Fibroblast of skin of left quadriceps (primary cell): ENCODE results near the gene STK38.
"Not testable (repeated sequence)": the region's sequence is repeated elsewhere in the genome, so short reads cannot be mapped to it uniquely, and the experiment has no call there.

Experiments
- DNase-seq, 2 experiments: peaks; one replicate each; pipeline ENCODE4 v3.0.0-alpha.2; 2013; ENCODE audit warnings: low read depth in 2 of 2

Gene STK38

DNA sequence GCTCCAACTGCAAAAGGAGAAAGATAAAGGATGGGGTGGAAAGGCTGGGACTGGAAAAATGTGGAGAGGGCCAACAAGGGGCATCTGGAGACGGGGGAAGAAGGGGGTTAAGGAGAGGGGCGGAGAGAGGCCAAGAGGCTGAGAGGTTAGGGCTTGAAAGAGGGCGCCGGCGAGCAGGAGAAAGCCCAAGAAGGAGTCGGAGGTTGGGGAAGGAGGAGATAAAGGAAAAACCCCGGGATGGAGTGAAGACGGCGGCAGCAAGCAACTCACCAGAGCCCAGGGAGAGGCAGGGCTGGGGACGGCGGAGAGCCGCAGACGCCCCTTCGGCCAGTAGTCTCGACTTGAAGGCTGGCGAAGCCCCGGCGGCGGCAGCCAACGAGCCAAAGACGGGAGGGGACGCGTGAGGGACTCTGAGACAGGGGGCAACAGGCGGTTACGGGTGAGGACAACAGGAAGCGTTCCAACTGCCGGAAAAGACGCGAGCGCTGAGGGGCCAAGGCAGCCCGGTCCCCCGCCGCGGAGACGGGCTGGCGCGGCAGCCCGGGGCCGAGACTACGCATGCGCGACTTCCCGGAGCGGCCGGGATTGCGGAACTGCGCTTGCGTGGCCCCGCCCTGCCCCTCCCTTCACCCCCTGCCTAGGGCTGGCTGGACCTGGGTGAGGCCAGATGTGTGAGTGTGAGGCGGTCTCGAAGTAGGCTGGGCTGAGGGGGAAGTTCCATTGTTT lies at the start of gene STK38:
Gene STK38 (minus strand): TSS at position 560 of the 726 bp plus-strand sequence. CDS start 7,277 bp downstream, outside the sequence.
- DNase-seq, result peak; percentile 75 to 76

DNA sequence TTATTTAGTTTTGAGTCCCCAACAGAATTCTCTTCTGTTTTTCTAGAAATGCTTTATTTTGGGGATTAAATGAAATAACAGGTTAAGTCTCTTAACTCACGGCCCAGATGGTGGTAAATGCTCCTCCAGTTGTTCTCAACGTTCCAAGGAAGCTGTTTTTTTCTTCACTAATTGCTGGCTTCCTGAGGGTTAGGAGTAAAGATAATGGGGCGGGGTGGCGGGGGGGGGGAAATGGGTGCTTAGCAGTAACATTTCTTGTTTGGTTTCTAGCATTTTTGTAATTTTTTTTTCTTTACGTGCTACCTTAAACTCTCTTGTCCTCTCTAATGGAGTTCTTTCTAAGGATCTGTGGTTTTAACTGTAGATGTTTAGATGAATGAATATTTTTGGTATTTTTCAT lies 49.1 kb upstream of the STK38 start:
- no peak for DNase-seq

DNA sequence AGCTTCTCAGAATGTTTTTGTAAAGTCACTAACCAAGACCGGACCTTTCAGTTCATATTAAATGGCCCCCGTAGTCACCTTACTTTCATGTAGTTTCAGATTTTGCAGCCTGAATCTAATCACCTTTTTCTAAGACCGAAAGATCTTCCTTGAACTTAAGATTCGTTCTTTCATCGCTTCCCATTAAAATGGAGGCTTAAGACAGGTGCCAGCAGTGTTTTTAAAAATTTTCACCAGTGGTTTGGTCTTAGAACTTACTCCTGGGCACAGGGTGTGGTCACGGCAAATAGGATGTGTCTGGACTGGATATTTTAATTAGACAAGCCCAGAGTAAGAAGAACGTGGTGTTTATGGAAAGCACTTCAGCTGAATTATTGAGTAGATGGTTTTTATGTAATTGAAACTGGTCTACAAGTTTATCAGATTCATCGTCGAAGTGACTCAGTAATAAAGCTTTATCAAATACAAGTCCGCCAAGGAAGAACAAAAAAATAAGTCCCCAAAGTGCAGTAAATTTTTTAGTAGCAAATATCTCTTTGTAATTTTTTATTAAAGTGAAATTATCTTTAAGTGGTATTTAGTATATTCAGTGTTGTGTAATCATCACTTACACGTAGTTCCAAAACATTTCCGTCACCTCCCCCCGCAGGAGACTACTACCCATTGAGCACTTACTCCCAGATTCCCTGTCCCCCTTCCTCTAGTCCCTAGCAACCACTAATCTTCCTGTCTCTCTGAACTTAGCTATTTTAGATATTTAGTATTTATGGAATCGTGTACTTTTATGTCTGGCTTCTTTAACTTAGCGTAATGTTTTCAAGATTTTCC lies 47.8 kb upstream of the STK38 start:
- no peak for DNase-seq

DNA sequence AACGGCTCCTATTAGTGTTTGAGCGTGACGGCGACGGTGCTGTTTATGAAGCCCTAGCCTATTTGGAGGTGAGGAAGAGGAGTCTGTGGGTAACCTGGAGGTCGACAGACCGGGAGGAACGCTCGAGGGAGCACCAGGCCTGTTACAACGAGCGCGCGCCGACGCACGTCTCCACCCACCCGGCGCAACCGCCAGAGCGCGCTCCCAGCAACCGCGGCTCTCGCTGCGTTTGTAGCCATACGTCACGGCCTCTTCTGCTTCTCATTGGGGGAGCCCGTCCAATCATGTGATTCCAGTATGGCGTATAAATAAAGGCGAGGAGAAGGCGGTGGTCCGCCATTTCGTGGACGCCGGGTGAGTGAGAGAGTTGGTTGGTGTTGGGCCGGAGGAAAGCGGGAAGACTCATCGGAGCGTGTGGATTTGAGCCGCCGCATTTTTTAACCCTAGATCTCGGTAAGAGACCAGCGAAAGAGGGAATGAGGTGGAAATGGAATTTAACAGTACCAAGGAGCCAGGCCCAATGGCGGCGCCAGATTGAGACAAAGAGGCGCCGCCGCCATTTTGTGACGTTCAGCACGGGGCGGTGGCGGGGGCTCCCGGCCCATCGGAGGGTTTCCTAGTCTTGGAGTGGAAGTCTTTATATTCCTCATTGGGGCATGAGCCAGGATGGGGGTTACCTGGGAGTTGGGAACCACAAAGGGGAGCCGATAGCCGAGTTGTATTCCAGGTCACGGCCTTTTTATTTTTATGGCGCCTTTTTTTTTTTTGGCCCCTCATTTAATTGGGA lies 46.9 kb upstream of the STK38 start, which contains the start of gene SRSF3:
Gene SRSF3 (plus strand): TSS at position 334 of the 787 bp plus-strand sequence. CDS start 2,401 bp downstream, outside the sequence.
- DNase-seq, result peak; percentile 95

GRCh38 chr6:36593569-36594028 lies 46.3 kb upstream of the STK38 start:
- DNase-seq, result no peak

- no peak for DNase-seq
Measured at GRCh38 chr6:36592221-36592655, 45.0 kb upstream of the STK38 start.

DNA sequence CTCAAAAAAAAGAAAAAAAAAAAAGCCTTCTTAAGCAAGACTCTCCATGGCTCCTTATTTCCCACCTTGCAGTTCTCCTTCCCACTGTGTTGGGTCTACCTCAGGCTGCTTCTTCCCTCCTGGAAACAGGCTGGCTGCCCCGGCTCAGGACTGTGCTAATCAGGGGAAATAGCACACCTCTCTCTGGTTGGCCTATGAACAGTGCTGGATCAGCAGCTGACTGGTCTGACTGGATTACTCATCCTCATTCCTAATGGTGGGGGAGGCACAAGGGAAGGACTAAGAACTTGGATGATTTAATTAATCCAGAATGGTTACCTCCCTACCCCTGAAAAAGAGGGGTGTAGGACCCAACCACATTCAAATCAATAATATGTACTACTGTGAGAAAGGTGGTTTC lies 43.0 kb upstream of the STK38 start:
- DNase-seq, result peak; percentile 52 to 53

- DNase-seq, result not testable (repeated sequence)
Measured at GRCh38 chr6:36589025-36589400, 41.7 kb upstream of the STK38 start.

DNA sequence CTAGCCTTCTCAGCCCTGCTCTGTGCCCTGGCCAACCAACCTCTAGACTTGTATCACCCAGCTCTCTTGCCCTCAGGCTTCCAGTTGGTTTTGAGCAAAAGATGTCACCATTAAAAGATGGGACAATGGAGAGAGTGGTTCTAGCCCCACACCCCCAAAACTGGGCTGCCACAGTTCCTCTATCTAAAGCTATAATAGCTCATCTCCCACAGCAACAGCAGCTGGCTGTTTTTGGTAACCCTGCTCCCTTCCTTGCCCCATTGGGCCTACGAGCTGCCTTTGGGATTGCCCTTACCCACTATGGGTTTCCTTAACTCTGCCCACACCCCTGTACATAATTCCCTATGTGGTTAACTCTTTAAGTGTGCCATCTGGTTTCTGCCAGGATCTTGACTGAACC lies 39.3 kb upstream of the STK38 start:
- DNase-seq, result no peak

GRCh38 chr6:36581716-36582115 lies 34.4 kb upstream of the STK38 start:
- DNase-seq, result no peak

DNA sequence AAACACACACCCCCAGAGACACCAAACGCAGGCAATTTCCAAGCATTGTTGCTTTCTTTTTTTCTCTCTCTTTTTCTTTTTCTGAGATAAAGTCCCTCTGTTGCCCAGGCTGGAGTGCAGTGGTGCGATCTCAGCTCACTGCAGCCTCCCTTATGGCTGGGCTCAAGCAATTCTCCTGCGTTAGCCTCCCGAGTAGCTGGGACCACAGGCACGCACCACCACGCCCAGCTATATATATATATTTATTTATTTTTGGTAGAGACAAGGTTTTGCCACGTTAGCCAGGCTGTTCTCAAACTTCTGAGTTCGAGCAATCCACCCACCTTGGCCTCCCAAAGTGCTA lies 32.9 kb upstream of the STK38 start:
- DNase-seq, result no peak

DNA sequence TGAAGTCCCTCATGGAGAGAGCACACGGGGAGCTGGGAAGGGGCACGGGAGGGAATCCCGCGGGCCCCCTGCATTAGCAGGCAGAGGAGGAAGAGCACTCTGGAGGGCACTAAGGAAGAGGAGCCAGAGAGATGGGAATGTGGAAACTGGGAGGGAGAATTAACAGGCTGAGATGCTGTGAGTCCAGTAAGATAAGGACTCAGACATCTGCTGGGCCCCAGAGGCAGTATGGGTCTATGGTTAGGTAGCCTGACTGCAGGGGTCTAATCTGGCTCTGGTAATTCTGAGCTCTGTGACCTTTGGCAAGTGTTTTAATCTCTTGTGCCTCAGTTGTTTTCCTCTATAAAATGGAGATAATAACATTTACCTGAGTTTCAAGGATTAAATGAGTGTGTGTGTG lies 31.2 kb upstream of the STK38 start:
- no peak for DNase-seq

- DNase-seq, result no peak
Measured at GRCh38 chr6:36578030-36578429, 30.8 kb upstream of the STK38 start.

DNA sequence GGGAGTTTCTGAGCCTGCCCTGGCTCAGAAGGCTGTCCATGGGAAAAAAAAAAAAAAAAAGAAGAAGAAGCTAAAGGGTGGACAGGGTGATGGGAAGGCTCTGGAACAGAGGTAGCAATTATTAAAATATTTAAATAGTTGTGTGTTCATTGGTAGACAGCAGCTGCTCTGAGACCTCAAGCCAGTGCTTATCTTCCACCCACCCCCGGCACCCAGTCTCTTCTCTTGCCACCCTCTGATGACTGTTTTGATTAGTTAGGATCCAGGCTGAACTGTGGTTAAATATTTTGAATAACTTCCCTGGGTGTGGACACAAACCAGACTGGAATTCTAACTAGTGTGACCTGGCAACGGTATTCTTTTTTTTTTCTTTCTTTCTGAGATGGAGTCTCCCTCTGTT lies 30.0 kb upstream of the STK38 start:
- DNase-seq, result peak; percentile 72 to 77

DNA sequence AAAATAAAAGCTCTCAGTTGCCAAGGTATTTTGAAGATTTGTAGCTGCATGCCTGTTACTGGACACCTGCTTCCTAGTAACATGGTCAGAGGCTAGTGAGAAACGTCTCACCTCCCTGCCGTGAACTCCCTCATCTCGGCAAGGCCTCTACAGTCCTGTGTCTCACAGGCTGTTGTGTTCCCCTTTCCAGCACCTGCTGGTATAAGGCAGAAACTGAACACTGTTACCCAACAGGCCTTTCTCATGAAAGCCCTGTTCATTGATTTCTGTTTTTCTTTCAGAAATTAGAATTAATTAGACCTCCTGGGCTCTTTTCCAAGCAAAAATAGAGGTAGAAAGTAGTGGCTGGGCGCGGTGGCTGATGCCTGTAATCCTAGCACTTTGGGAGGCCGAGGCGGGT lies 29.3 kb upstream of the STK38 start:
- no peak for DNase-seq

DNA sequence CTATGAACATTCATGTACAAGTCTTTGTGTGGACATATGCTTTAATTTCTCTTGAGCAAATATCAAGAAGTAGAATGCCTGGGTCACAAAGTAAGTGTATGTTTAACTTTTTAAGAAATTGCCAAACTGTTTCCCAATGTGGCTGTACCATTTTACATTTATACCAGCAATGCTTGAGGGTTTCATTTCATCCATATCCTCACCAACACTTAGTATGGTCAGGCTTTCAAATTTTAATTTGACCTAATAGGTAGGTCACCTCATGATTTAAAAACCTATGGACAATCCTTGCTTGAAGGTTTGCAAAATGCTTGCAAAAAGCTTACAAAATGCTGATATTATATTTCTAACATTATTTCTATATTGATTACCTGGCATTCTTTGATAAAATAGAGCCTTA lies 27.4 kb upstream of the STK38 start:
- DNase-seq, result no peak

- DNase-seq, result not testable (repeated sequence)
Measured at GRCh38 chr6:36572353-36573311, 25.4 kb upstream of the STK38 start.

DNA sequence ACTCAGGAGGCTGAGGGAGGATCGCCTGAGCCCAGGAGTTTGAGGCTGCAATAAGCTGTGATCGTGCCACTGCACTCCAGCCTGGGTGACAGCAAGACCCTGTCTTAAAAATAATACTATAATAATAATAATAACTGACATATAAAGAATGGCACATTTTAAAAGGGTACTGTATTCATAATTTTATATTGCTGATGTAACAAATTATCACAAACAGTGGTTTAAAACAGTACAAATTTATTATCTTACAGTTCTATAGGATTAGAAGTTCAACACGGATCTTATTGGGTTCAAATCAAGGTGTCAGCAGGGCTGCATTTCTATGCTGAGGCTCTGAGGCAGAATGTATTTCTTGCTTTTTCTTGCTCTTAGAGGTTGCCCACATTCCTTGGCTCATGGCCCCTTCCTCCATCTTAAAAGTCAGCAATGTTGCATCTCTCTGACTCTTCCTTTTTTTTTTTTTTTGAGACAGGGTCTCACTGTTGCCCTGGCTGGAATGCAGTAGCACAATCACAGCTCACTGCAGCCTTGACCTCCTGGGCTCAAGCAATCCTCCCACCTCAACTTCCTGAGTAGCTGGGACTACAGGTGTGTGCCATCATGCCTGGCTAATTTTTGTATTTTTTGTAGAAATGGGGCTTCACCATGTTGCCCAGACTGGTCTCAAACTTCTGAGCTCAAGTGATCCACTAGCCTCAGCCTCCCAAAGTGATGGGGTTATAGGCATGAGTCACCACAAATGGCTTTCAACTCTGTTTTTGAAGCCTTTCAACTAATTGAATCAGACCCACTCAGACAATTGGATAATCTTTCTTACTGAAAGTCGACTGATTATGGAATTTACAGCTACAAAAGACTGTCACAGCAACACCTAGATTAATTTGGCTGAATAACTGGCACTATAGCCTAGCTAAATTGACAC lies 24.1 kb upstream of the STK38 start:
- no peak for DNase-seq

DNA sequence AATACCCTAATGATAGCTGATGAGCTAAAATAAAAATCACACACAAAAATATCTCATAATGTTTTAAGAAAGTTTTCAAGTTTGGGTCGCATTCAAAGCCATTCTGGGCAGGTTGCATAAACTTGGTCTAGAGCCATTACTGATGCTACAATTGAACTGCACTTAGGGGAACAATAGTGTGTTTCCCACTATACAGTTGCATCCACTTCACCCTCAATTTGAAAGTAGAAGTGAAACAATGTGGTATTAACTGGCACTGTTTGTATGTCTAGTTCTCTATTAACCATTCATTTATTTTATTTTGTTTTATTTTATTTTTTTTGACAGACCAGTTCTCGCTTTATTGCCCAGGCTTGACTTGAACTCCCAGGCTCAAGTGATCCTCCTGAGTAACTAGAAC lies 23.0 kb upstream of the STK38 start:
- DNase-seq, result no peak

- no peak for DNase-seq
Measured at GRCh38 chr6:36566418-36566905, 19.2 kb upstream of the STK38 start.
